Measurements from ENCODE around the gene SIRT2.
A peak's percentile ranks its signal among the peaks of the same experiment; 100 is the strongest.
"Not testable (repeated sequence)": the region's sequence is repeated elsewhere in the genome, so short reads cannot be mapped to it uniquely, and the experiment has no call there.

SIRT2 gene

GRCh38 chr19:38898788-38899446 lies 501 bp downstream of the SIRT2 start:
- DNase-seq (ENCODE audit: low read depth in 2 of 2), result no peak

- no peak for DNase-seq (ENCODE audit: low read depth in 2 of 2)
Observed at GRCh38 chr19:38894968-38895367, 4.5 kb downstream of the SIRT2 start.

GRCh38 chr19:38893341-38893771 lies 6.1 kb downstream of the SIRT2 start:
- DNase-seq (ENCODE audit: low read depth in 2 of 2), result no peak

DNA sequence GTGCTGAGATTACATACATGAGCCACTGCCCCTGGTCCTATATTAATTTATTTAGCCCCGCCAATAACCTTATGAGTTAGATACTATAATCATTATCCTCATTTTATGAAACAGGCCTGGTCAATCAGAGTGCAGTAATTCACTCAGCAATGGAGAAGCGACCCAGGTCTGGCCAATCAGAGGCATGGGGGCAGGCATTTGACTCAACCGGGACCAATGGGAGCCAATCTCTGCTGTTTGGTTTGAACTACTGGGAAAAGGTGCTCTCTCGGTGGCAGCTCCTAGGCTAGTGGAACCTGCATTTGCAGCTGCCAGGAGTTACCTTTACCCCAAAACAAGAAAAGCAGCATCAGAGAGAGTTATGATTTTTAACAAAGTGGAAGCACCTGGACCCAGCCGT lies 6.6 kb downstream of the SIRT2 start:
- no peak for DNase-seq (ENCODE audit: low read depth in 2 of 2)

DNA sequence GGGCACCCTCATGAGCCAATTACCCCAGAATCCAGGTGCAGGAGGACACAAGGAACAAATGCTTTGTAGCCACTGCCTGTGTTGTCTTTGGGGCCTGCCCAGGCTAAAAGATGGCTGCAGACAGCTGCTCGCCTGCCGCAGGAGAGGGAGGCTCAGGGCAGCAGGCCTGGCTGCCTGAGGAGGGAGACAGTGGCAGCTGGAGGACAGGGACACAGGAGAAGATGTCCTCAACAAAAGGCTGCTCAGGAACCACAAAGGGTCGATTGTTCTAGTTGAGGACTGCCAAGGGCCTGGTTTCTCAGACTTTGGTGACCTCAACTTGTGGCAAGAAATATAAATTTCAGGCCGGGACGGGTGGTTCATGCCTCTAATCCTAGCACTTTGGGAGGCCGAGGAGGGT lies 7.6 kb downstream of the SIRT2 start:
- no peak for DNase-seq (ENCODE audit: low read depth in 2 of 2)

- DNase-seq (ENCODE audit: low read depth in 2 of 2), result no peak
Observed at GRCh38 chr19:38890686-38891085, 8.7 kb downstream of the SIRT2 start.

- DNase-seq (ENCODE audit: low read depth in 2 of 2), result no peak
Observed at GRCh38 chr19:38889803-38890202, 9.6 kb downstream of the SIRT2 start.

GRCh38 chr19:38888876-38889275 lies 10.5 kb downstream of the SIRT2 start:
- DNase-seq (ENCODE audit: low read depth in 2 of 2), result no peak

DNA sequence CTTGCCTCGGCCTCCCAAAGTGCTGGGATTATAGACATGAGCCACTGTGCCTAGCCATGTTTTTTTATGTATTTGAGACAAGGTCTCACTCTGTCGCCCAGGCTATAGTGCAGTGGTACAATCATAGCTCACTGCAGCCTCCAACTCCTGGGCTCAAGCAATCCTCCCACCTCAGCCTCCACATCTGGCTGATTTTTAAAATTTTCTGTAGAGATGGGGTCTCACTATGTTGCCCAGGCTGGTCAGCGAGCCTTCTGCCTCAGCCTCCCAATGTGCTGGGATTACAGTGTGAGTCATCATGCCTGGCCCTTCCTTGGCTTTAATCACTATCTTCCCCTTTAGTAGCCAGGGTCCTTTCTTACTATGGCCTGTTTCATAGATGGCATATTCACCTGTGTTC lies 14.7 kb downstream of the SIRT2 start:
- not testable (repeated sequence) for DNase-seq (ENCODE audit: low read depth in 2 of 2)

DNA sequence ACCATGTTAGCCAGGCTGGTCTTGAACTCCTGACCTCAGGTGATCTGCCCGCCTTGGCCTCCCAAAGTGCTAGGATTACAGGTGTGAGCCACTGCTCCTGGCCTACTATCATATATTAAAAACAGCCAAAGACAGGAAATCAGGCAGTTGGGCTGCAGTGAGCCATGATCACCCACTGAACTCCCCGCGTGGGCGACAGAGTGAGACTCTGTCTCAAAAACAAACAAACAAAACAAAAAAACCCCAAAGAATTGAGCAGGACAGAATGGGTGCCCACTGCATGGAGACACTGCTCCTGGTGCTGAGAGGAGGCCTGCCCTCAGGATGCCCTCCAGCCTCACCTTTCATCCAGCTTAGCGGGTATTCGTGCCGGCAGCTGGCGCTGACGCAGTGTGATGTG lies 16.1 kb downstream of the SIRT2 start:
- no peak for DNase-seq (ENCODE audit: low read depth in 2 of 2)

DNA sequence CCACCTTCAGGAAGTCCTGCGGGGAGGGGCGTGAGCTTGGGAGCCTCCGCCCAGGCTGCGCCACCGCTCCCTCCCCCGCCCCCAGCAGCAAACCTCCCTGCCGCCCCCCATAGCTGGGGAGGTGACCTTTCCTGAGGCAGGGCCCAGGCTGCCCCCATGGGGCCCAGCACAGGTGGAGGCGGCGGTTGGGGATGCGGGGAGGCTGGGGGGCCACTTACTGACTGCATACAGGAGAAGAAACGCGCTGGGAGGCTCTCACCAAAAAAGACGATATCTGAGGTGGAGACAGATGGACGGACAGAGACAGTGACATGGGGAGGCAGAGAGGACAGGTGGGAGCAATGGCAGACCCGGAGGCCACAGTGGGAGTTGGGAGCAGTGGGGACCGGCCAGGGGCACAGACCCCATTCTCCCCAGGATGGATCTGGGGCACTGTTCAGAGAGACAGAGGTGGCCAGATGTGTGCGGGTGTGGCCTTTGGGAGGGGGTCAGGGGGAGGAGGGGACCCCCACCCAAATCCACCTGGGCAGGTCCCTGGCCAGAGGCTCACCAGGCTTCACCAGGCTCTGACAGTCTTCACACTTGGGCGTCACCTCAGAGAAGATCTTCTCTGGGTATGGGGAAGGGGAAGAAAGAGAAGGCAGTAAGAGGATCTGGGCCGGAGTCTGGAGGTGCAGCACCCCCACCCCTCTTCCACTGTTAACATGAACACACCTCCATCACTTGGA lies 18.4 kb downstream of the SIRT2 start:
- DNase-seq (ENCODE audit: low read depth in 2 of 2), result no peak

GRCh38 chr19:38880076-38880881 lies 19.1 kb downstream of the SIRT2 start:
- DNase-seq (ENCODE audit: low read depth in 2 of 2), result no peak

- no peak for DNase-seq (ENCODE audit: low read depth in 2 of 2)
Observed at GRCh38 chr19:38879400-38879751, 20.0 kb downstream of the SIRT2 start.

DNA sequence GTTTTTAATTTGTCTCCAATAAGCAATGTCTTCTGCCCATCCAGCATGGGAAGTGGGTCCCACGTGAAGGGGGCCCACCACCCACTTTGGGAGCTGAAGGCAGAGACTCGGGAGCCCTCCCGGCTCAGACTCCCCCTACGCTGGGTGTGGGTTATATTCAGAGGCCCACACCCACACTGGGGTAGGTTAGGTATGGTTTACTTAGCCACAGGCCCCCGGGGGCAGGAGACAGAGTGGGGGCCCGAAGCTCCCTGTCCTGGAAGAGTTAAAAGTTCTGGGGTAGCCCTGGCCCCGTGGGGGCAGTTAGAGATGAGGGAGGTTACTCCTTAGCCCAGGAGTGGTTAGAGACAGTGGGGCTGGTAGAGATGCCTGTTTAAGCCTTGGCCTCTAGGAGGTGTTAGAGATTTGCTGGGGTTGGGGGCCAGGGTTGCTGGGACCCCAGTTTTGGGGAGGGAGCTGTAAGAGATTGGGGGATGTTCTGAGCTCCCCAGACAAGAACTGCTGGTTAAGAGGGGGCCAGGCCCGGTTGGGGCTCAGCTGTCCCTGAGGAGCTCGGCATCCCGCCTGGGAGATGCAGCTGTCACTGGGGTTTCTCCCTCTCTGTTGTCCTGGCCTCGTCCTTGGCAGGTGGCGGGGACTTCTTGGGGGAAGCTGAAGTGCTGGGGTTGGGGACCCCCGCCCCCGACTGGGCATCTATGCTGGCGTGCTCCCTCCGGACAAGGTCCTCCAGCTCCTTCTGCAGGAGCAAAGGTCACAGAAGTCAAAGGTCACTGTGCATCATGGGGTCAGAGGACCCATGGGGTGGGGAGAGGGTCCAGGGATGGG lies 20.6 kb downstream of the SIRT2 start:
- DNase-seq (ENCODE audit: low read depth in 2 of 2), result no peak

GRCh38 chr19:38877781-38878574 lies 21.4 kb downstream of the SIRT2 start, which contains the start of gene RINL:
Gene RINL, minus strand, starts transcription at chr19:38878275. Its CDS starts 1,533 bp downstream, at chr19:38876742.
- peak; percentile 53 to 56 for DNase-seq (ENCODE audit: low read depth in 2 of 2)

GRCh38 chr19:38875656-38876395 lies 23.6 kb downstream of the SIRT2 start:
- no peak for DNase-seq (ENCODE audit: low read depth in 2 of 2)

GRCh38 chr19:38873400-38873799 lies 26.0 kb downstream of the SIRT2 start:
- not testable (repeated sequence) for DNase-seq (ENCODE audit: low read depth in 2 of 2)

- DNase-seq (ENCODE audit: low read depth in 2 of 2), result no peak
Observed at GRCh38 chr19:38870612-38871011, 28.8 kb downstream of the SIRT2 start.

GRCh38 chr19:38869836-38870607 lies 29.4 kb downstream of the SIRT2 start:
- peak; percentile 89 to 90 for DNase-seq (ENCODE audit: low read depth in 2 of 2)
